Measurements from ENCODE around the gene ADPRHL1.
"Not testable (repeated sequence)": the region's sequence is repeated elsewhere in the genome, so short reads cannot be mapped to it uniquely, and the experiment has no call there.

ADPRHL1 gene

DNA sequence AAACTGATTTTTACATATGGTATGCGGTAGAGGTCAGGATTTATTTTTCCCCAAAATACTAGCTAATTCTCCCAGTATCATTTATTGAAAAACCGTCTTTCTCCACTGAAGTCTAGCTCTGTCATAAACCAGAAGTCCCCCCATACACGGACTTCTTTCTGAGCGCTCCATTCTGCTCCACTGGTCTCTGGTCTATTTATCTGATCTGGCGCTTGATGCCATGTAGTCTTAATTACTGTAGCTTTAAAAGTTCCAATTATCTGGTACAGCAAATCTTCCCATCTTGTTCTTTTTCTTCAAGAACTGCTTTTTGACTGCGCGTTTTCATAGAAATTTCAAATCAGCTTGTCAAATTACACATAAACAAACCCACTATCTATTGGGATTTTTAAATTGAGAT is 23.5 kb upstream of the ADPRHL1 start:
- no peak for DNase-seq

DNA sequence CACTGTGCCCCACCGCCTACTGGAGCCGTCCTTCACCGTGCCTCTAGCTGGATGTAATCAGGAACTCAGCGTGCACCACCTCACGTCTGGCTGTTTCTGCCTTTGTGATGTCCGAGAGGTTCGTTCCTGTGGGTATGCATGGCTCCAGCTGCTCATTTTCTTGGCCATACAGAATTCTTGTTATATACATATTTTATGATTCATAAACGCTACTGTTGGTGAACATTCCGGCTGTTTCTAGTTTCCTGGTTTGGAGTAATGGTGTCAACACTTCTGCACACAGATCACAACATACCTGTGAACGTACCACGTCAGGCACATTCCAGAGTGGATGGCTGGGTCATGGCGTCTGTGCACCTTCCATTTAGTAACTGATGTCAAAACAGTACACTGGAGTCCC is 22.6 kb upstream of the ADPRHL1 start:
- DNase-seq = no peak

DNA sequence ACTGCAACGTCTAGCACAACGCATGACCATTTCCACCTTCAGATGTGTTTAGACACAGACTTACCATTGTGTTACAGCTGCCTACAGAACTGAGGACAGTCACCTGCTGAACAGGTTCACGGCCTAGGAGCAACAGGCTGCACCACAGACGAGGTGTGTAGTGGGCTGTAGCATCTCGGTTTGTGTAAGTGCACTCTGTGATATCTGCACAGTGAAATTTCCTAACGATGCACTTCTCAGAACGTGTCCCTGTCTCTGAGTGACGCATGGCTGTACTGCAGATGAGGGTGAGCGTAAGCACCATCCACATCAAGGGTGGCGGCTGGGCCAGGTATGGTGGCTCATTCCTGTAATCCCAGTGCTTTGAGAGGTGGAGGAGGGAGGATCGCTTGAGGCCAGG is 22.0 kb upstream of the ADPRHL1 start:
- no peak for DNase-seq

DNA sequence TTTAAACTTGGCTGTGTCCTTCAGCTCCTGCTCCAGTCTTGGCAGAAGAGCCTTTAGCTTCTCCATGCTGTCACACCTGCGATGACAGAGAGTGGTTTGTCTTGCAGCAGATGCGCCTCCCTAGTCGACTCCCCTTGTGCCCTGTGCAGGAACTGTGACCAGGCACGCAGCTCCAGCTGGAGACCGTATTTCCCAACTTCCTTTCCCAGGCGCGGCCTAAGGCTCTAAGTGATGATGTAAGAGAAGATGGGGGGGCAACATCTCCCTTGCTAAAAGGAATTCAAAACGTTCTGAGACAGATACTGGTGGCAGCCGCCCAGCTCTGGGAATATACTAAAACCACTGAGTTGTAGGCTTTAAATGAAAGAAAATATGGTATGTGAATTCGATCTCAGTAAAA is 20.9 kb upstream of the ADPRHL1 start:
- DNase-seq = peak; percentile 75

DNA sequence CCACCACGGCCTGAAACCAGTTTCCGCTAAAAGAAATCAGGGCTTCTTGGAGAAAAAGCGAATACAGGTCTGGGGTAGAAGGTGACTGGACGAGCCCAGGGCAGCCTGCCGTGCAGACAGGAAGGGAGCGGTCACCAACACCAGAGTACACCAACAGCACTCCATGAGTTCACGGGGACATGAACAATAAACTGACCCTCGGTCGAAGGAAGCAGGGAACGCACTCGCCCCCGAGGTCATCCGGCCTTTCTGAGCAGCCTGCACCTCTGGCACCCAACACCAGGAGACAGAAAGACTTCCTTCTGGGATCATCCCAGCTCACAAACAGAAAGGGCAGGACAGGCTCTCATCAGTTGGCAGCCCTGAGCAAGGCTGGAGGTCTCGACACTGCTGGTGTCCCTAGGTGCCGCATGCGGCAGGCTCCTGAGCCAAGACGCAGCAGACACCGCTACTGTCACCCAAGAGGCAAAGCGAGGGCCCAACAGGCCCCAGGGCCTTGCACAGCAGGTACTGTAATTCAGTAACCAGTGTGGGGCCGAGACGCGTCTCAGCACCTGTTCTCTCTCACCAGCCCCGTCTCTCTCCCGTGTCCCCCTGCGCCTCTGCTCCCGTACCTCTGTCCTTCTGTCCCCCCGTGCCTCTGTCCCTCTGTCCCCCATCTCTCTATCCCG is 19.2 kb upstream of the ADPRHL1 start:
- no peak for DNase-seq

DNA sequence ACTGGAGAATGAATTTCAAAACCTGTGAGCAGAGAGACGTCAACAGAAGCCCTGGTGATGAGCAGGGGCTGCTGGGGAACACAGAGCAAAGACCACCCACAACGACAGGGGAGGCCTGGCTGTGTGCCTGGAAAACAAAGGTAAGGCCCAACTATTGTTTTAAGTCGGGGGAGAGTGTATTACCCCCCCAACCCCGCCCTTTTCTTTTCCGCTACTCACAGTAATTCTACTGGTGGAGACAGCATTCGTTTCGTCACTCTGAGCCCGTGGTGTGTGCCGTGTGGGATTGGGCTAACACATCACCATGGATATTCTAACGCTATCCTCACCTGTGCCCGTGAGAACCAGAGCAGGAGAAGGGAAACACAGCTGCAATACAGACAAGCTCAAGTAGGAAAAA is 18.6 kb upstream of the ADPRHL1 start:
- no peak for DNase-seq

DNA sequence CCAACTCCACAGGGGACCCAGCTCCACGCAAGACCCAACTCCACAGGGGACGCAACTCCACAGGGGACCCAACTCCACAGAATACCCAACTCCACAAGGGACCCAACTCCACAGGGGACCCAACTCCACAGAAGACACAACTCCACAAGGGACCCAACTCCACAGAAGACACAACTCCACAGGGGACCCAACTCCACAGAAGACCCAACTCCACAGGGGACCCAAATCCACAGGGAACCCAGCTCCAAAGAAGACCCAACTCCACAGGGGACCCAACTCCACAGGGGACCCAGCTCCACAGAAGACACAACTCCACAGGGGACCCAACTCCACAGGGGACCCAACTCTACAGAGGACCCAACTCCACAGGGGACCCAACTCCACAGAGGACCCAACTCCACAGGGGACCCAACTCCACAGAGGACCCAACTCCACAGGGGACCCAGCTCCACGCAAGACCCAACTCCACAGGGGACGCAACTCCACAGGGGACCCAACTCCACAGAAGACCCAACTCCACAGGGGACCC is 17.4 kb upstream of the ADPRHL1 start:
- DNase-seq = not testable (repeated sequence)

DNA sequence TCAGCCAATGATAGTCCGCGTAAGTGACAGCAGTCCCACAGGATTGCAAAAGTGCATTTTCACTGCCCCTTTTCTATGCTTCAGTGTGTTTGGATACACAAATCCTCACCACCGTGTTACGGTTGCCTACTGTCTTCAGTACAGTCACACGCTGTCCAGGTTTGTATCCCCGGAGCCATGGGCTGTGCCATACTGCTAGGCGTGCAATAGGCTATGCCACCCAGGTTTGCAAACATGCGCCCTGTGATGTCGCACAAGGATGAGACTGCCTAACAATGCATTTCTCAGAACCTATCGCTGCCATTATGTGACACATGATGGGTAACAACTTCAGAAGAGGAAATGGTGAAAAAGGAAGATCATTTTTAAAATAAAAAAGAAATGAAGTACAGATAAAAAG is 16.8 kb upstream of the ADPRHL1 start:
- DNase-seq = no peak

DNA sequence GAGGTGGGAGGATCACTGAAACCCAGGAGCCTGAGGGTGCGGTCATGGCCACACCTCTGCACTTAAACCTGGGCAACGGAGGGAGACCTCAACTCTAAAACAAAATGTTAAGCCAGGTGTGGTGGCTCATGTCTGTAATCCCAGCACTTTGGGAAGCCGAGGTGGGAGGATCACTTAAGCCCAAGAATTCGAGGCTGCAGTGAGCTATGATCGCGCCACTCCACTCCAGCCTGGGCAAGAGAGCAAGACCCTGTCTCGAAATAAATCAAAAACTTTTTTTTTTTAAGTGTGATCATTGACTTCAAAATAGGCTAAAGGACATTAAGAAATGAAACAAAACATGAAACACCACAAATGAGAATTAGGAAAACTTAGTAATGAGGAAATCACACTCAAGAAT is 16.3 kb upstream of the ADPRHL1 start:
- DNase-seq = no peak

DNA sequence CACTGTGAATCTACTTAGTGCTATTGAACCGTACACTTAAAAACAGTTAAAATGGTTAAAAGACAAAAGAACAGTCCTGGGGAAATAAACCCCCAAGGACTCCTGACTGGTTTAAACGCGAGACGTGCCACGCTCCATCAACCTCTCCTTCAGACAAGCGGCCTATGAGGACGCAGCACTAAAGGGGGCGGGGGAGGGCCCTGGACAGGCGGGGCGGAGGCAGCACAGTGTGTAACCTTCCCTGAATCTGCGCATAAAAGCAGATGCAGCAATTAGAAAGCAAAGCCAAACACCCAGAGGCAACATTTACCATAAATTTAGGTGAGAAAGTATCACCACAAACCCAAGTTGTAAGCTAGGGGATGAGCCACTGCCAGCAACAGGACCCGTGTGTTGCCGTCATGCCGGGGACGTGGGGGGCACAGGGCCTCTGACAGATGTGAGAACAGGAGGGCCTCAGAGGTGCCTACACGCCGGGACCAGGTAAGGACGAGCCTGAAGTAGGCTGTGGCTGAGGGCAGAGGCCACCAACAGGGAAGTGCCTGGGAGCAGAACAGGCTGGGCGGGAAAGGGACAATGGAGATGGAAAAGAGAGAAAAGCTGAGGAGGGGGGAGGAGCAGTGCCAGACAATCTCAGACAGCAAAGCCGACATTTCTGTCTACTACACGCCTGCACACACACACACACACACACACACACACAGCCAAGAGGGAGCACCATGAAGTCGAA is 15.3 kb upstream of the ADPRHL1 start:
- DNase-seq = no peak

DNA sequence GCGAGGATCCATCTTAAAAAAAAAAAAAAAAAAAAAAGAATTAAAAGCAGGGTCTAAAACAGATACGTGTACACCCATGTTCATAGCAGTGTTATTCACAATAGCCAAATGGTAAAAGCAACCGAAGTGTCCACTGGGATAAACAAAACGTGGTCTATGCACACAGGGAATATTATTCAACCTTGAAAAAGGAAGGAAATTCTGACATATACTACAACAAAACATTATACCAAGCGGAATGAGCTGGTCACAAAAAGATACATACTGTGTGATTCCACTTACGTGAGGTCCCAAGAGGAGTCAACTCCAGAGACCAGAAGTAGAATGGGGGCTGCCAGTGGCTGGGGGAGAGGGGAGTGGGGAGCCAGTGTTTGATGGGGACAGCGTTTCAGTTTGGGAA is 14.7 kb upstream of the ADPRHL1 start:
- no peak for DNase-seq

DNA sequence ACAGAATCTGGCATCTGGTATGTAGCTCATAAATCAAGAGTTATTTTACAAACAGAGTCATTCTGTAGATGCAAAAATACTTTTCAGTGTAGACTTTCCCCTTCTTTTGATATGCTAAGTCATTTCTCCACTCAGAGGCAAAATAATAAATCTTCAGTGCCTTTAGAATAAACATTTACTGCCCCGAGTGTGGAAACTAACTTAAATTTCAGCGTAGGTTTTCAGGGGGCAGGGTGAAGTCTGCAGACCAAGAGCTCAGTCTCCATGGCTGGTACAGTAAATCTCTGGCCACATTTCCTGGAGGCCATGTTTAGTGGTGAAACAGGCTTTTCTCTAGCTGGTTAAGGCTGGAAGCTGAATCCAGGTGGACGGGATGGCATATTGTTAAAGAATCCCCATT is 13.1 kb upstream of the ADPRHL1 start:
- DNase-seq = no peak

DNA sequence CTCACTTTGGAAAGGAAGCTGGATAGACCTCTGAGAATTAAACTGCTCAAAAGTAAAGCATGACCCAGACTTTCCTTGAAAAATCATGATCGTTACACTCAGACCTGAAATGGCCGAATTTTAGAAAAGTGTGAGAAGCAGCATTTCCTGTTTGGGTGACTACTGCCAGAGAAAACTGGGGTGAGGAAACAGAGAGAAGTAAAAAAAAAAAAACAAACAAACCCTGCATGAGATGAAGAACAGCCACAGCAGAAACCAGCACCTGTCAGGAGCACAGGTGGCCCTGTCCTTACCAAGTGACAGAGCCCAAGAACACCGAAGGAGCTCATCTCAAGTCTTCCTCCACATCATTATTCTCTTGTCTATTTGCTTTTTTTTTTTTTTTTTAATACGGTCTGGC is 12.0 kb upstream of the ADPRHL1 start:
- no peak for DNase-seq

DNA sequence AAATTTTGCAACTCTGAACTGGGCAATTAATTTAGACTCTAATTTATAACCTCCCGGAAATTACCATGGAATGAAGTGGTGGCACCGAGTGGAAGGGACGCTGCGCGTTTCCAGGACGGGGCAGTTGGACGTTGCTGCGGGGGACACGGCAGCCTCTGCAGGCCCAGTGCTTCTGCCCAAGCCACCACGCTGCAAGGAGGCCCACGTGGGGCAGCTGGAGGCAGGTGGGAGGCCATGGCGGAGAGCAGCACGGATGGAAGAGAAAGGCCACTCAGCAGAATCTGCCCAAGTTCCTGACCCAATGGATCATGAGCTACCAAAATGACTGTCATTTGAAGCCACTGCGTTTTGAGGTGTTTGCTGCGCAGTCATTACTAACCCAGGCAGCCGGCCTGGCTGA is 11.2 kb upstream of the ADPRHL1 start:
- no peak for DNase-seq

DNA sequence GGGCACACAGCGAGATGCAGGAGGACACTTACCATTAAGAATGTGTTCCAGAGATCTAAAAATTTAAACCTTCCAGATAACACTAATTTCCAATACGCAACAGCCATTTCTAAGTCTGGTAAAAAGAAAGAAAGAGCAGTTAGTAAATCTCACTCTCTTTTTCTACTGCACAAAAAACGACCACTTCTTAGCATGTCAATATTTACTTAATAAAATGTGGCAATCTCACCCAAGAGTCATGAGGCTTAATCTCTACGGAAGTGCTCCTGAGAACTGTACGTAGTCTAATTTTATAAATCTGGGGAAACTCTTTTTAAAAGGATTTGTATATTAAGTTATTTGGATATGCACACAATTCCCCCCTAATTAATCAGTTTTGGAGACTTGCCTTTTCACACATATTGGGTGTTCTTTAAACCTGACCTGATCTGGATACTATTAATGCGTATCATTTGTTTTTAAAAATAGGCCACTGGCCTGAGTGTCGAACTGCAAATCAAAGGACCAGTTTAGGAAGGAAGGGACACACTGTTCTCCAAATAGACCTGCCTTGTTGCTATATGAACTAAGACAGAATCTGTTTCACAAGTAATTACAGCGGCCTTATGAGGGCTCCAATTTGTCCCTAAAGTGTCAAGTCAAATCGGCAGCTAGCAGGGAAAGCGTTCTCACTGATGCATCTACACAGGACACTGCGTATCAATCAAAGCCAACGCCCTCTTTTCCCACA is 7.9 kb upstream of the ADPRHL1 start:
- no peak for DNase-seq

DNA sequence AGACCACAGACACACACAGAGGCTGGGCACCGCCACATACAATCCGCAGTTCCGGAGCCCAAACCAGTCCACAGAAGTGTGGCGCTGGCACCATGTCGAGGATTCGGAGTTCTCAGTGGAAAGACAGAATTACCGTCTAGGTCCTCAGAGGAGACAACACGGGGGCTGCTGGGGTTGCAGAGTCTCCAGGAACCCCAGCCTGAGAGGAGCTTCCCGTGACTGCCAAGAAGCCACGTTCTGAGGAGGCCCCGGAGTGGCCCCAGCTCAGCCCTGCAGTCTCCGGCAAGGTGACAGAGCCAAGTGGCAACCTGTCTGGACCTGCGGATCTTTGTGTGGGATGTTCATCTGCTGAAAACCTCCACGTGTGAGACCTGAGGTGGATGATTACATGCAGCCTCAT is 7.3 kb upstream of the ADPRHL1 start:
- DNase-seq = no peak

DNA sequence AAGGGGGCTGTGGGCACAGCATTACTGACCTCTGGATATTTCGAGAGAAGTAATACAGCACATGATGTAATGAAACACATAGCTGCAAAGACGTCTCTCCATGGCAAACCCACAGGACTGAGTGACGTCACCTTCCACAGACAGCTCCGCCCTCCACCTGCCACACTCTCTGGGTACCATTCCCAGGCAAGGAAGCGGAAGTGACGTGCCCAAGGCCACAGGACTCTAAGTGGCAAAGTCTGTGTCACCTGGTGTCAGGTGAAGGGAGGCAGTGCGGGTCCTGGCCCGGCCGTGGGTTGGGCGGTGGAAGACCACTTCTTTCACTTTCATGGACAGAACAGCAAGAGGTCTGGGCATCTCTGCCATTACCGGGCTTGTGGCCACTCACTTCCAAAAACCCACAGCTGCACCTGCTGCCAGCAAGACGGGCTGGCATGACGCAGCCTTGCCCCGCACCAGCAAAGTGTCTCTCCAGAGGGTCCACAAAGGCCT is 6.8 kb upstream of the ADPRHL1 start:
- no peak for DNase-seq

DNA sequence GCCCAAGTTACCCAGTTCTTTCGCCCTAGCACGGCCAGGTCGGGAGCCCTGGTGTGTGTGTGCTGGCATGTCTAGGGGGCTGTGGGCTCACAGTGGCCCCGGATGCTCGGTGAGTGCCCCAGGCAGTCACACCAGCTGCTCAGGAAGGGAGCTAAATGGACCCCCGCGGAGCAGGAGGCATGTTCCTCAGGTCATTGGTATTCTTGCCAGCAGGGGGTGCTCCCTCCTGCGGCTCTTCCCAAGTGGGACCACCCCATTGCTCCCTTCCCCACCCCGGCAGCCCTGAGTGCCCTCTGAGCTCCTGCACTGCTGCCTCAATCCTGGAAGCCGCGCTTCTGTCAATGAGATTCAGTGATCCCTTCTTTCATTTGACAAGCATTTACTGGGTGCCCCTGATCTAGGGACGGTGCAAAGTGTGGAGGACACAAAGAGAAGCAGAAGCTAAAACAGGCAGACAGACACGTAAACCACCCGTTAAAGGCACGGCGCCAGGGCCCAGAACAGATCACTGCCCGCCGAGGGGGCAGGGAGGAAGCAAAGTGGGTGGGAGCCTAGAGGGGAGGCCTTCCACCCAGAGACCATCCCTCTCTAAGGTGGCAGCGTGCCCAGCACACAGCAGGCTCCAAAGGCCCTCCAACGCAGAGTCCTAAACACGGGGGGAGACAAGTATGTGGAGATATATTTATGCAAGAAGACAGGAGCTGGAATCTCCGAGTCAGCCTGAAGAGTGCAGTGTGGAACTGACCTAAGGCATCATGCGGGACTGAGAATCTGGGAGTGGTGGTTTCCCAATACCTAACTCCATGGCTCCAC is 5.2 kb upstream of the ADPRHL1 start:
- DNase-seq = no peak

DNA sequence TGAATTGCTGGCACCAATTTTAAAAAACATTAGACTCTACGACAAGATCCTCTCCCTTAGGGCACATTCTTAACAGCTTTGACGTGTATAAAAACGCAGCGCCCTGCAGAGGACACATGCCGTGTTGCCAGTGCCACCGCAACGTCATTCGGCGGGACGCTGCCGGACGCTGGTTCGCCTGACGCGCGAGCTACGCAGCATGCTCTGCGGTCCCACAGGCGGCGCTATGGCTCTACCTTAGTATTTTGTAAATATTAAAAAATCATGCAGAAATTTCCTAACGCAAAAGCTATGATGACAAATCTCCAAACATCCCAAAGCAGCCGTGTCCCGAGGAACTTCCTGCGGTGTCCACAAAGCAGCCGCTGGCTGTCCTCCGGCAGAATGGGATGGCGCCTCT is 4.2 kb upstream of the ADPRHL1 start:
- DNase-seq = no peak

DNA sequence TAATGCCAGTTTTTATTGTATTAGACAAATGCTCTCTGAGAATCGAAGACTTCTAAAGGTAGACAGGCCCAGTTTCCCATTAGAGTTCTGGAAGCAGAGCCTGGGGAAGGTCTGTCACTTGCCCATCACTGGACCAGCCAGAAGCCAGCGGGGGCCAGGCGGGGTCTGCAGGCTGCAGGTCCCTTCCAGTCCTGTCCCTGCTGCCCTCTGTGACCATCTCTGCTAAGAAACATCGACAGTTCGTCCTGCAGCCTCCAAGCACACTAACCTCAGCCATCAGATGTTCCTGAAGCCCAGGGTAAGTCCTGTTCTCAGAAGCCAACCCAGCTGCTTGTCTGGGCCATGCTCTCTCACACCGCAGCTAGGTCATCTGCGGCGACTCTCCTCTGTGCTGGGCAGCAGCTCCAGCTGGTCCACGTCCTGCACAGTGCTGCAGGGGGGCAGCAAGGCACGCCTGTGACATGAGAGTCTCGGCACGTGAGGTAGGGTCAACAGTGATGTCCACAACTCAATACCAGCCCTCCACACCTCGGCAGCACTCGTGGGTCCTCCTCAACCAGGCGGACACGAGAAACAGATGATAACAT is 2.9 kb upstream of the ADPRHL1 start:
- DNase-seq = no peak

DNA sequence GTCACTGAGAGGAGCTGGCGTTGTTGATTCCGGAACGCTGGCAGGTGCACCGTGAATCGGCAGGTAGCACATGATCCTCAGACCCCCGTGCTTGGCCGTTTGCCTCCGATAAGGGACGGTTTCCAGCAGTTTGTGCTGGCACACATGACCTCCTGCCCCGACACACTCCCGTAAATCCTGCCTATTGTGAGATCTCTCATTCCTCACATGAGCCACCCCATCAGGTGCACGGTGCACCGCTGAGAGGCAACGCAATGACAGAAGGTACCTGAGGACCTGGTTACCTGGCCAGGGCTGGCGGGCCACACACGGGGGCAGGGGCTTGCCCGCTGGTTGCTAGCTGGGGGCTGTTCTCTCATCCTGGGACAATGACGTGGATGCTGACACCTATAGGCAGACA is 2.1 kb upstream of the ADPRHL1 start:
- DNase-seq = no peak

DNA sequence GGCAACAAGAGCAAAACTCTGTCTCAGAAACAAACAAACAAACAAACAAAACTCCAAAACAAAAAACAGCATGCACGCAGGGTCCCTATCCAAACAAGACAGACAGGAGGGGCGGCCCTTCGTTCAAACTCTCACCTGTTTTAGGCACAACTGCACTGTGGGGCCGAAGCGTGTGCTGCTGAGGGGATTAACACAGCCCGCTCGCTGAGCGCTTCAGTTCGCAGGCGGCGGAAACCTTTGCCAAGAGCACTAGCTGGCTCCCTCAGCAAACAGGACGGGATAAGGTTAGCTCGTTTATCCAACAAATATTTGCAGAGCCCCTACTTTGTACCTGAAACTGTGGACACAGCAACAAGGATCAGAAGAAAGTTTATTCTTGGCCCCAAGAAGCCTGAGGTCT is 1.6 kb upstream of the ADPRHL1 start:
- no peak for DNase-seq

DNA sequence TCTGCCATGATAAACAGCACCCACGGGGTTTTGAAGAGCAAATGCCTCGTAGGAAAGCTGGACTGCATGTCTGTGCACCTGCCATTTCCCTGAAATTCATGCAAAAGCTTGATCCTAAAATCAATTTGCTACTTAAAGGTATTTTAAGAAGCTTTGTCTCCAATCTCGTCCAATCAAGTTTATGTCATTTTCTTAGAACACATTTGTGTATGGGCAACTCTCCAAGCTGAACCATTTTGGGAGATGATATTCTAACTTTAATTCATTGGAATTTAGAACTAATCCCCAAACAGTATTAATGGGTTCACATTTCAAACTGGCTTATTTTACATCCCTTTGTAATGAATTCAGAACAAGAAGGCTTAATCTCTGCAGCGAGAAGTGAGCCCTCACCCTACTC is 822 bp downstream of the ADPRHL1 start:
- DNase-seq = no peak
